ENCODE measurements around the gene OR2AT4.
"Not testable (repeated sequence)": the region's sequence is repeated elsewhere in the genome, so short reads cannot be mapped to it uniquely, and the experiment has no call there.

OR2AT4 gene

DNA sequence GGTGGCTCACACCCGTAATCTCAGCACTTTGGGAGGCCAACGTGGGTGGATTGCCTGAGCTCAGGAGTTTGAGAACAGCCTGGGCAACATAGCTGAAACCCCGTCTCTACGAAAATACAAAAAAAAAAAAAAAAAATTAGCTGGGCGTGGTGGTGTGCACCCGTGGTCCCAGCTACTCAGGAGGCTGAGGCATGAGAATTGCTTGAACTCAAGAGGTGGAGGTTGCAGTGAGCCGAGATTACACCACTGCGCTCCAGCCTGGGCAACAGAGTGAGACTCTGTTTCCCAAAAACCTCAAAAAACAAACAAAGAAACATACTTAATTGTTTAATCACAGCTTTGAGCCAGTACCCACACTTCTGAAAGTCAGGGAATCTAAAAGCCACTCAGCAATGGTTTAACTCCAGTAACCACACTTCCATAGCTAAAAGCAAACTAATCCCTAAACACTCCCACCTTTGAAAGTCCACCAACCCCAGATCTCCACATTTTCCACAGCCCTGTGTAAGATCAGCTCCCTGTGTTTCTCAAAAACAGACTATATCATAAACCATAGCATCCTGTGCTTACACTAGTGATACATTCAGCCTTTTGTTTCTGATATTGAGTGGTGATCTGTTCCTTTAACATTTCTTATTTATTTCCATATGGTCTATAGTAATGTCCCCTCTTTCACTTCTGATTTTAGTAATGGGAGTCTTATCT, 4.9 kb upstream of the OR2AT4 start:
- H3K4me3 ChIP-seq (ENCODE audit: low read length), result no peak overlapping the region
- peaks cover 10% of the 10 kb centered on the region for H3K4me1 ChIP-seq (ENCODE audit: control insufficient read depth, low read depth, low read length)
- H3K36me3 ChIP-seq (ENCODE audit: control insufficient read depth, low read depth, low read length), result no peaks in the 10 kb centered on the region
- no peak overlapping the region for H3K27ac ChIP-seq (ENCODE audit: low read length)
- H3K9me3 ChIP-seq (ENCODE audit: control insufficient read depth, low read depth, low read length), result no peaks in the 10 kb centered on the region
- H3K27me3 ChIP-seq (ENCODE audit: control insufficient read depth, insufficient read depth, low read length), result no peaks in the 10 kb centered on the region
- H3K9ac ChIP-seq (ENCODE audit: low read length), result no peak overlapping the region

DNA sequence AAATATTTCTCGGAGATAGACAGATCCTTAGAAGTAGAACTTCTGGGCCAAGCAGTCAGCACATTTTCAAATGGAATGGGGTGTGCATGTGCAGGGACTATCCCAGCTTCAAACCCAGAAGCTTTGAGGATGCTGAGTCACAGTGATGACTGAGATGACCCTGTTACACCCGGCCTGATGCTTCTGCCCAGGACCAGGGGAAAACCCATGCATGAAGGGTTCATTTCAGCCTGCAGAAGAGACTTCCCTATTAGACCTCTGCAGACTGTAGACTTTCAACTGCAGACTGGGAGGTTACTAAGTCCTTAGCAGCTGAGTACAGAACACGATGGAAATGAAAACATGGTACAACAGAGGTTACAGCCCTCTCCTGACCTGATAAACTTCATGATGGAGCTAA, 3.6 kb upstream of the OR2AT4 start:
- Histone ChIP-seq H3K9me3 (ENCODE audit: control insufficient read depth, low read depth, low read length) (no peaks in the 10 kb centered on the region), H3K27me3 (ENCODE audit: control insufficient read depth, insufficient read depth, low read length) (no peaks in the 10 kb centered on the region), H3K9ac (ENCODE audit: low read length) (no peak overlapping the region), H3K4me3 (ENCODE audit: low read length) (no peak overlapping the region), H3K27ac (ENCODE audit: low read length) (no peak overlapping the region), H3K36me3 (ENCODE audit: control insufficient read depth, low read depth, low read length) (no peaks in the 10 kb centered on the region), H3K4me1 (ENCODE audit: control insufficient read depth, low read depth, low read length) (peaks cover 7% of the 10 kb centered on the region)

DNA sequence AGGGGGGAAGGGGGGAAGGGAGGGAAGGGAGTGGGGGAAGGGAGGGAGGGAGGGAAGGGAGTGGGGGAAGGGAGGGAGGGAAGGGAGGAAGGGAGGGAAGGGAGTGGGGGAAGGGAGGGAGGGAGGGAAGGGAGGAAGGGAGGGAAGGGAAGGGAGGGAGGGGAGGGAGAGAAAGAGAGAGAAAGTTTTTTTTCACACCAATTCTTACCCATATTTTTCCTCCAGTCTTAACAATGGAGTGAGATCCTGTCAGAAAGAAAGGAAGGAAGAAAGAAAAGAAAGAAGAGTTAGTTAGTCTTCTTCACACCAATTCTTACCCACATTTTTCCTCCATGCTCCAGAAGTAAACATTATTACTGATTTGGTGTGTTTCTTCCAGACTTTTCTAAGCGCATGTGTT, 3.0 kb upstream of the OR2AT4 start:
- Histone ChIP-seq H3K36me3 (ENCODE audit: control insufficient read depth, low read depth, low read length) (no peaks in the 10 kb centered on the region), H3K4me3 (ENCODE audit: low read length) (no peak overlapping the region), H3K4me1 (ENCODE audit: control insufficient read depth, low read depth, low read length) (peaks cover 7% of the 10 kb centered on the region), H3K9ac (ENCODE audit: low read length) (no peak overlapping the region), H3K27ac (ENCODE audit: low read length) (no peak overlapping the region), H3K9me3 (ENCODE audit: control insufficient read depth, low read depth, low read length) (no peaks in the 10 kb centered on the region), H3K27me3 (ENCODE audit: control insufficient read depth, insufficient read depth, low read length) (no peaks in the 10 kb centered on the region)

DNA sequence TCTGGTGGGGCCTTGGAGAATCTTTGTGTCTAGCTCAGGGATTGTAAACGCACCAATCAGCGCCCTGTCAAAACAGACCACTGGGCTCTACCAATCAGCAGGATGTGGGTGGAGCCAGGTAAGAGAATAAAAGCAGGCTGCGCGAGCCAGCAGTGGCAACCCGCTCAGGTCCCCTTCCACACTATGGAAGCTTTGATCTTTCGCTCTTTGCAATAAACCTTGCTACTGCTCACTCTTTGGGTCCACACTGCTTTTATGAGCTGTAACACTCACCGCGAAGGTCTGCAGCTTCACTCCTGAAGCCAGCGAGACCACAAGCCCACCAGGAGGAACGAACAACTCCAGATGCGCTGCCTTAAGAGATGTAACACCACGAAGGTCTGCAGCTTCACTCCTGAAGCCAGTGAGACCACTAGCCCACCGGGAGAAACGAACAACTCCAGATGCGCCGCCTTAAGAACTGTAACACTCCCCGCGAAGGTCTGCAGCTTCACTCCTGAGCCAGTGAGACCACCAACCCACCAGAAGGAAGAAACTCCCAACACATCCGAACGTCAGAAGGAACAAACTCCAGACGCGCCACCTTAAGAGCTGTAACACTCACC, 2.3 kb upstream of the OR2AT4 start:
- H3K4me3 ChIP-seq (ENCODE audit: low read length); H3K27me3 ChIP-seq (ENCODE audit: control insufficient read depth, insufficient read depth, low read length); H3K36me3 ChIP-seq (ENCODE audit: control insufficient read depth, low read depth, low read length); H3K9ac ChIP-seq (ENCODE audit: low read length); H3K9me3 ChIP-seq (ENCODE audit: control insufficient read depth, low read depth, low read length); H3K27ac ChIP-seq (ENCODE audit: low read length); H3K4me1 ChIP-seq (ENCODE audit: control insufficient read depth, low read depth, low read length): not testable (repeated sequence)

DNA sequence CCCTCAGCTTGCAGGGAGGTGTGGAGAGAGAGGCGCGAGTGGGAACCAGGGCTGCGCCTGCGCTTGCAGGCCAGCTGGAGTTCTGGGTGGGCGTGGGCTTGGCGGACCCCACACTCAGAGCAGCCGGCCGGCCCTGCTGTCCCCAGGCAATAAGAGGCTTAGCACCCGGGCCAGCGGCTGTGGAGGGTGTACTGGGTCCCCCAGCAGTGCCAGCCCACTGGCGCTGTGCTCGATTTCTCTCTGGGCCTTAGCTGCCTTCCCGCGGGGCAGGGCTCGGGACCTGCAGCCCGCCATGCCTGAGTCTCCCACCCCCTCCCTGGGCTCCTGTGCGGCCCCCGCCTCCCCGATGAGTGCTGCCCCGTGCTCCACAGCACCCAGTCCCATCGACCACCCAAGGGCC, 1.5 kb upstream of the OR2AT4 start:
- not testable (repeated sequence) for H3K27me3 ChIP-seq (ENCODE audit: control insufficient read depth, insufficient read depth, low read length)

DNA sequence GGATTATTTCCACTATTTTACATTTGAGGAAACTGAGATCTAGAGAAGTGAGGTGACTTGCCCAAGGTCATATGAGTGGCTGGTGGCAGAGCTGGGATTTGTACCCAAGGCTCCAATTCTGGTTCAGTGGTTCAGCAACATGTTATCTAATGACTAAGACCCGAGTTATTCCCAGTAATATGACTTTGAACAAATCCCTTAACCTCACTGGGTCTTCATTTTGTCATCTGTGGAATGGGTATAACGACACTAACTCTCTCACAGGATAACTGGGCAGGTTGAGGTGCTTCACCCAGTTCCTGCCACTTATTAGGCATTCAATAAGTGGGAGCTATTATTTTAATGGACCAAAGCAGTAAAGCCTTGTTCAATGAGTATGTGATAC, 489 bp upstream of the OR2AT4 start:
- no peaks in the 10 kb centered on the region for H3K9me3 ChIP-seq (ENCODE audit: control insufficient read depth, low read depth, low read length)
- no peak overlapping the region for H3K27ac ChIP-seq (ENCODE audit: low read length)
- H3K4me3 ChIP-seq (ENCODE audit: low read length), result no peak overlapping the region
- no peak overlapping the region for H3K9ac ChIP-seq (ENCODE audit: low read length)
- H3K27me3 ChIP-seq (ENCODE audit: control insufficient read depth, insufficient read depth, low read length), result no peaks in the 10 kb centered on the region
- H3K36me3 ChIP-seq (ENCODE audit: control insufficient read depth, low read depth, low read length), result no peaks in the 10 kb centered on the region
- H3K4me1 ChIP-seq (ENCODE audit: control insufficient read depth, low read depth, low read length), result peaks cover 7% of the 10 kb centered on the region

More for the DNA sequence above, 1.5 kb upstream of the OR2AT4 start:
- not testable (repeated sequence) for H3K36me3 ChIP-seq (ENCODE audit: control insufficient read depth, low read depth, low read length); H3K27ac ChIP-seq (ENCODE audit: low read length); H3K9ac ChIP-seq (ENCODE audit: low read length); H3K9me3 ChIP-seq (ENCODE audit: control insufficient read depth, low read depth, low read length); H3K4me1 ChIP-seq (ENCODE audit: control insufficient read depth, low read depth, low read length); H3K4me3 ChIP-seq (ENCODE audit: low read length)

DNA sequence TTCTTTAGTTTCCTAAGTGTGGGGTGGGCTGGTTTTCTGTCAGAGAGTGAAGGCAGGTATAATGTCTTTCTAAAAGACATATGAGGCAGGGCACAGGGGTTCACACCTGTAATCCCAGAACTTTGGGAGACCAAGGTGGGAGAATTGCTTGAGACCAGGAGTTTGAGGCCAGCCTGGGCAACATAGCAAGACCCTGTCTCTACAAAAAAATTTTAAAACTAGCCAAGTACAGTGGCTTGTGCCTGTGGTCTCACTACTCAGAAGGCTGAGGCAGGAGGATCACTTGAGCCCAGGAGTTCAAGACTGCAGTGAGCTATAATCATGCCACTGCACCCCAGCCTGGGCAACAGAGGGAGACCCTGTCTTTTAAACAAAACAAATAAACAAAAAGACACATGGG, 2.3 kb downstream of the OR2AT4 start:
- not testable (repeated sequence) for H3K36me3 ChIP-seq (ENCODE audit: control insufficient read depth, low read depth, low read length); H3K27ac ChIP-seq (ENCODE audit: low read length); H3K4me3 ChIP-seq (ENCODE audit: low read length); H3K9ac ChIP-seq (ENCODE audit: low read length); H3K9me3 ChIP-seq (ENCODE audit: control insufficient read depth, low read depth, low read length); H3K4me1 ChIP-seq (ENCODE audit: control insufficient read depth, low read depth, low read length); H3K27me3 ChIP-seq (ENCODE audit: control insufficient read depth, insufficient read depth, low read length)

DNA sequence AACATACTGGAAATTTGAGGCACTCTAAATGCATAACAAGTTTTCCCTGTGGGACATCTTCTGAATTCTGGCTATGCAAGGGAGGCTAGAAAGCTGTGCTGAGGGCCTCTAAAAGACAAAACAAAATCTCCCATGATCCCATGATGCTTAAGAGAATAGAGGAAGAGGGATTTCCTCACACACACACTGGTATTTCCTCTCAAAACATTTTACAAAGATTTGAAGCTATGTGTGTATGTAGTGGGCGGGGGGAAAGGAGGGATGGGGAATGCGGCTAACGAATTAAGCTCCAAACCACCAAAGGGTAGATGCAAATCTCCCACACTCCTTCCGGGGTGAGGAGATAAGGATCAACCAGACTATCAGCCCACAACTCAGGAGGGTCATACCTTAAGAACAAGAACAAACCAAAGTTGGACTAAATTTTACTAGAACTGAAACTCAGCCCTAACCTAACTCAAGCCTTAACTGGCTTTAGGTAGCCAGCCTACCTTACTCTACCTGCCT, 6.0 kb downstream of the OR2AT4 start:
- Histone ChIP-seq H3K36me3 (ENCODE audit: control insufficient read depth, low read depth, low read length) (no peaks in the 10 kb centered on the region), H3K9me3 (ENCODE audit: control insufficient read depth, low read depth, low read length) (no peaks in the 10 kb centered on the region), H3K27me3 (ENCODE audit: control insufficient read depth, insufficient read depth, low read length) (no peaks in the 10 kb centered on the region), H3K4me3 (ENCODE audit: low read length) (no peak overlapping the region), H3K4me1 (ENCODE audit: control insufficient read depth, low read depth, low read length) (no peaks in the 10 kb centered on the region), H3K27ac (ENCODE audit: low read length) (no peak overlapping the region), H3K9ac (ENCODE audit: low read length) (no peak overlapping the region)

DNA sequence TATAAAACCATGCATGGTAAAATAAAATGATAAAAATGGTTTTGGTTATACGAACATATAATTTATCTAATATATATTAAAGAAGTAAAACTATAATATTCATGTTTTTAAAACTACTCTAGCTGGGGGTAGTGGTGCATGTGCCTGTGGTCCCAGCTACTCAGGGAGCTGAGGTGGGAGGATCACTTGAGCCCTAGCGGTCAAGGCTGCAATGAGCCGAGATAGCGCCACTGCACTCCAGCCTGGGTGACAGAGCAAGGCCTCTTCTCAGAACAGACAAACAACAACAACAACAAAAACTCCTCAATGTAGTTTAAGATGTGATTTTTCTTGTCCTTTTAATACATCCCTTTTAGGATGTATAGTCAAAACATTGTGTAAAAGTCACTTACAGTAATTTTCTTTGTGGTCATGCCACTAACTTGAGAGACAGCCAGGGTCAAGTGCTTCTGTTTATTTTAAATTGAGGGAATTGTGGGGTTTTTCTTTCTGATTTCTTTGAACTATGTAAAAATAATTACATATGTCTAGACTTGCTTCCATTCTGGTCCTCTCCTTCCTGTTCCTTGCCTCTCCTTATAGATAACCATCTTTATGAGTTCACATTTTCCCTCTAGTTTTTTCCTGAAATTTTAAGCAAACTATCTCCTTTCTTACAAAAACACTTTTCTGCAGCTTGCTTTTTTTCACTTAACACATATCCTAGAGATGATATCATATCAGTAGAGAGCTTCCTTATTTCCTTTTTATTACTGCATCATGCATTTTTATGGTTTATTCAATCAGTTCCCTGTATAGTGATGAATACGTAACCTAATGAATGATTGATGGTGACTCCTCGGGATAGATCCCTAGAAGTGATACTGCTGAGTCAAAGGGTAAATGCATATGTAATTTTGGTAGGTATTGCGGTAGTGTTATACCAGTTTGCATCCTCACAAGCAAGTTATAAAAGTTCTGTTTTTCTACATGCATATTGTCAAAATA, 9.1 kb downstream of the OR2AT4 start:
- Histone ChIP-seq H3K27ac (ENCODE audit: low read length) (no peak overlapping the region), H3K9me3 (ENCODE audit: control insufficient read depth, low read depth, low read length) (no peaks in the 10 kb centered on the region), H3K36me3 (ENCODE audit: control insufficient read depth, low read depth, low read length) (no peaks in the 10 kb centered on the region), H3K9ac (ENCODE audit: low read length) (no peak overlapping the region), H3K27me3 (ENCODE audit: control insufficient read depth, insufficient read depth, low read length) (no peaks in the 10 kb centered on the region), H3K4me3 (ENCODE audit: low read length) (no peak overlapping the region), H3K4me1 (ENCODE audit: control insufficient read depth, low read depth, low read length) (no peaks in the 10 kb centered on the region)

DNA sequence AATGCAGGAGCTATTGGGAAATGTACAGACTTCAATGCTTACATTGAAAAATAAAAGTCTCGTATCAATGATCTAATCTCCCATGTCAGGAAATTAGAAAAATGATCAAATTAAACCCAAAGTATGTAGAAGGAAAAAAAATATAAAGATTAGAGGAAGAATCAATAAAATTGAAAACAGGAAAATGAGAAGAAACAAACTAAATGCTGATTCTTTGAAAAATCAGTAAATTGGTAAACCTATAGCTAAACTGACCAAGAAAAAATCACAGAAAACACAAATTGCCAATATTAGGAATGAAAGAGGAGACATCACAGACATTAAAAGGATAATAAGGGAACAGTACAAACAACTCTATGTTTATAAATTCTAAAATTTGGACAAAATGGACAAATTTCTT, 11.8 kb downstream of the OR2AT4 start:
- Histone ChIP-seq H3K27me3 (ENCODE audit: control insufficient read depth, insufficient read depth, low read length) (no peaks in the 10 kb centered on the region), H3K36me3 (ENCODE audit: control insufficient read depth, low read depth, low read length) (no peaks in the 10 kb centered on the region), H3K9me3 (ENCODE audit: control insufficient read depth, low read depth, low read length) (no peaks in the 10 kb centered on the region), H3K9ac (ENCODE audit: low read length) (no peak overlapping the region), H3K4me3 (ENCODE audit: low read length) (no peak overlapping the region), H3K4me1 (ENCODE audit: control insufficient read depth, low read depth, low read length) (no peaks in the 10 kb centered on the region), H3K27ac (ENCODE audit: low read length) (no peak overlapping the region)

DNA sequence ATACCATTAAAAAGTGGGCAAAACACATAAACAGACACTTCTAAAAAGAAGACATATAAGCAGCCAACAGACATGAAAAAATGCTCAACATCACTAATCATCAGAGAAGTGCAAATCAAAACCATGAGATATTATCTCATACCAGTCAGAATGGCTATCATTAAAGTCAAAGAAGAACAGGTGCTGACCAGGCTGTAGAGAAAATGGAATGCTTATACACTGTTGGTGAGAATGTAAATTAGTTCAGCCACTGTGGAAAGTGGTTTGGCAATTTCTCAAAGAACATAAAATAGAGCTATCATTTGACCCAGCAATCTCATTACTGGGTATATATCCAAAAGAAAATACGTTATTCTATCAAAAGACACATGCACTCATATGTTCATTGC, 13.5 kb downstream of the OR2AT4 start:
- H3K36me3 ChIP-seq (ENCODE audit: control insufficient read depth, low read depth, low read length), result no peaks in the 10 kb centered on the region
- H3K9me3 ChIP-seq (ENCODE audit: control insufficient read depth, low read depth, low read length), result no peaks in the 10 kb centered on the region
- H3K27ac ChIP-seq (ENCODE audit: low read length), result no peak overlapping the region
- no peak overlapping the region for H3K4me3 ChIP-seq (ENCODE audit: low read length)
- H3K4me1 ChIP-seq (ENCODE audit: control insufficient read depth, low read depth, low read length), result no peaks in the 10 kb centered on the region
- H3K9ac ChIP-seq (ENCODE audit: low read length), result no peak overlapping the region
- H3K27me3 ChIP-seq (ENCODE audit: control insufficient read depth, insufficient read depth, low read length), result no peaks in the 10 kb centered on the region

Measured in iPS-18a (cell line).